Measurements from ENCODE around the gene TOMM22. TPM values are rescaled to one million over a fixed set of nuclear protein-coding genes. Genes with fewer than 3 reads are reported as not detected.

Gene TOMM22
- total and polyA plus RNA-seq, 2 experiments from 2014 or later: 84.0 to 131 TPM

GRCh38 chr22:38728871-38729796, 47.4 kb downstream of the TOMM22 start:
- Histone ChIP-seq H3K9me2 (ENCODE audit: insufficient read depth) (no peaks in the 10 kb centered on the region), H2AFZ (no peak overlapping the region), H3K36me3 (ENCODE audit: insufficient read depth) (peaks cover 35% of the 10 kb centered on the region), H3K27me3 (ENCODE audit: insufficient read depth) (no peaks in the 10 kb centered on the region), H4K20me1 (replicated peaks; ENCODE audit: insufficient read depth) (peaks cover 6% of the 10 kb centered on the region; the same call in 1 of the 2 replicates), H3K4me2 (no peak overlapping the region), H3K4me3 (no peak overlapping the region), H3K27ac (ENCODE audit: low read depth) (no peak overlapping the region), H3K79me2 (replicated peaks; ENCODE audit: insufficient read depth) (no peaks in the 10 kb centered on the region), H3F3A (replicated peaks; ENCODE audit: low read depth) (0 out of 2 replicates have a peak, but pooled peaks cover 4% of the 10 kb centered on the region), H3K4me1 (ENCODE audit: insufficient read depth) (no peaks in the 10 kb centered on the region)
- Mint-ChIP-seq H3K36me3 (ENCODE audit: low read depth) (peaks cover 80% of the 10 kb centered on the region), H3K27ac (no peak overlapping the region), H3K9me3 (no peaks in the 10 kb centered on the region), H3K4me3 (no peak overlapping the region), H3K4me1 (peaks cover 3% of the 10 kb centered on the region; the same call in 2 of the 3 replicates), H3K27me3 (ENCODE audit: insufficient read depth, low read depth, poor library complexity) (peaks cover 9% of the 10 kb centered on the region)
- TF ChIP-seq ZNF114 (CRISPR knock-in tag; IDR thresholded peaks at IDR 0.05) (no peak), EZH2 (IDR thresholded peaks at IDR 0.05; ENCODE audit: low read depth, unreplicated experiment) (no peak), REST (IDR thresholded peaks at IDR 0.05; ENCODE audit: unreplicated experiment) (no peak), CREB1 (CRISPR knock-in tag; IDR thresholded peaks at IDR 0.05; ENCODE audit: low read depth) (no peak), ZNF331 (CRISPR knock-in tag; IDR thresholded peaks at IDR 0.05; ENCODE audit: low read depth) (no peak), STAT1 (IDR thresholded peaks at IDR 0.05; ENCODE audit: unreplicated experiment) (no peak), EZH2phosphoT487 (IDR thresholded peaks at IDR 0.05; ENCODE audit: unreplicated experiment) (no peak), CTCF (conservative IDR thresholded peaks at IDR 0.05; ENCODE audit: low read depth in 2 of 2) (no peak), POLR2AphosphoS5 (IDR thresholded peaks at IDR 0.05; ENCODE audit: low read depth) (no peak), JUNB (IDR thresholded peaks at IDR 0.05; ENCODE audit: unreplicated experiment) (no peak), ETS1 (IDR thresholded peaks at IDR 0.05) (no peak), NANOG (IDR thresholded peaks at IDR 0.05; ENCODE audit: borderline replicate concordance) (no peak), ZNF462 (CRISPR knock-in tag; IDR thresholded peaks at IDR 0.05) (no peak)
- no peak for DNase-seq (ENCODE audit: low spot score)
- no peak for ATAC-seq

All from GM23338 (cell line).